ENCODE results near the gene DHRS13. TPM values are rescaled to one million over a fixed set of nuclear protein-coding genes. Genes with fewer than 3 reads are reported as not detected.
"Not testable (repeated sequence)": the region's sequence is repeated elsewhere in the genome, so short reads cannot be mapped to it uniquely, and the experiment has no call there.

Gene DHRS13
- total RNA-seq, 1 donor from 2014 or later = 12.4 TPM

DNA sequence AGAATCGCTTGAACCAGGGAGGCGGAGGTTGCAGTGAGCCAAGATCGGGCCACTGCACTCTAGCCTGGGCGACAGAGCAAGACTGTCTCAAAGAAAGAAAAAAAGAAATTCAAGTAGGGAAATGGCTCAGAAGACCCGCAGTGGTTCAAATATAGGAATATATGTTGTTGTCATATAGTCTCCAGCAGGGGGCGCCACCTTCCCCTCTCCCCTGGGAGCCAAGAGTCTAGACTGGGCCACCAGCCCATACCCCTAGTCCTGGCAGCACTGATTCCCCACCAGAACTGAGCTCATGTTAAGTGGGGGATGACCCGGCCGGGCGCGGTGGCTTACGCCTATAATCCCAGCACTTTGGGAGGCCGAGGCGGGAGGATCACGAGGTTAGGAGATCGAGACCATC, 54.2 kb downstream of the DHRS13 start:
- DNase-seq (ENCODE audit: low spot score in 2 of 2, unreplicated experiment in 2 of 2); H3K27ac Mint-ChIP-seq; H3K9me3 Mint-ChIP-seq; H3K27me3 Mint-ChIP-seq (ENCODE audit: low read depth); H3K4me1 Mint-ChIP-seq; H3K4me3 Mint-ChIP-seq; H3K36me3 Mint-ChIP-seq: not testable (repeated sequence)
- peak; percentile 63 for TF ChIP-seq CTCF (IDR thresholded peaks at IDR 0.05; ENCODE audit: unreplicated experiment)

Small RNAs within 50 kb of the gene (microRNA-seq; reads per million reads assigned to microRNA genes)
- not detected for gene MIR451B

Other genes starting within 250 kb of the DHRS13 start
- 51.0 to 57.9 TPM (median 56.6 TPM) in 3 replicates for gene SDF2, start 241.2 kb downstream of the DHRS13 start, total RNA-seq
- gene SUPT6H, start 240.9 kb downstream of the DHRS13 start, total RNA-seq = 82.7 to 91.8 TPM (median 89.0 TPM) in 3 replicates
- 9.2 to 11.7 TPM (median 10.4 TPM) in 3 replicates for gene PROCA1, start 191.2 kb downstream of the DHRS13 start, total RNA-seq
- gene RAB34, start 185.2 kb downstream of the DHRS13 start, total RNA-seq = 172 to 181 TPM (median 178 TPM) in 3 replicates
- 1,669 to 1,804 TPM (median 1,792 TPM) in 3 replicates for gene RPL23A, start 183.1 kb downstream of the DHRS13 start, total RNA-seq
- 2.3 to 3.8 TPM (median 3.3 TPM) in 3 replicates for gene TLCD1, start 176.8 kb downstream of the DHRS13 start, total RNA-seq
- gene NEK8, start 174.3 kb downstream of the DHRS13 start, total RNA-seq = 5.2 to 7.6 TPM (median 5.9 TPM) in 3 replicates
- gene TRAF4, start 159.1 kb downstream of the DHRS13 start, total RNA-seq = 252 to 259 TPM (median 254 TPM) in 3 replicates
- 36.3 to 37.9 TPM (median 37.7 TPM) in 3 replicates for gene FAM222B, start 60.3 kb downstream of the DHRS13 start, total RNA-seq
- 37.4 to 43.4 TPM (median 38.4 TPM) in 3 replicates for gene ERAL1, start 48.1 kb downstream of the DHRS13 start, total RNA-seq
- 74.4 to 85.4 TPM (median 79.4 TPM) in 3 replicates for gene FLOT2, start 5.3 kb downstream of the DHRS13 start, total RNA-seq
- gene PHF12, start 48.4 kb upstream of the DHRS13 start, total RNA-seq = 60.1 to 69.3 TPM (median 60.3 TPM) in 3 replicates
- not detected in 3 replicates for gene SEZ6, start 103.0 kb upstream of the DHRS13 start, total RNA-seq
- 4.1 to 5.0 TPM (median 4.4 TPM) in 3 replicates for gene PIPOX, start 140.1 kb upstream of the DHRS13 start, total RNA-seq

Measured in mesothelial cell of epicardium (in vitro differentiated cells).